ENCODE results near the gene ZNF365.

GRCh38 chr10:62348029-62348428, 26.1 kb upstream of the ZNF365 start:
- TF ChIP-seq POLR2AphosphoS5 (IDR thresholded peaks at IDR 0.05) (no peak), POLR2A (IDR thresholded peaks at IDR 0.05) (no peak), CTCF (IDR thresholded peaks at IDR 0.05) (no peak)

All from breast epithelium (tissue), 3 donors.